Right atrium auricular region (tissue), 2 donors: ENCODE measurements around the gene TCAIM. TPM values are rescaled to one million over a fixed set of nuclear protein-coding genes. Genes with fewer than 3 reads are reported as not detected.

ENCODE experiments used
- DNase-seq: peaks from one replicate; pipeline ENCODE4 v3.0.0-alpha.2; 2019; ENCODE audit warnings: low spot score
- H3K27ac ChIP-seq, 2 donors: fragments of 200-600 bp; sonication (generic); 1 replicate in 1 of 2; 2 replicates in 1 of 2; pipeline ENCODE4 v1.5.1; 2016 to 2019
- H3K27me3 ChIP-seq, 2 donors: fragments of 200-600 bp; sonication (generic); one replicate each; pipeline versions ENCODE4 v1.5.1 to v1.6.0; 2017 to 2019
- H3K36me3 ChIP-seq: fragments of 200-600 bp; sonication (generic); one replicate; pipeline ENCODE4 v1.5.1; 2016
- H3K4me1 ChIP-seq, 2 donors: fragments of 200-600 bp; sonication (generic); one replicate each; pipeline versions ENCODE4 v1.5.1 to v1.6.0; 2017 to 2019
- H3K4me3 ChIP-seq, 2 donors: fragments of 200-600 bp; sonication (generic); 1 replicate in 1 of 2; 2 replicates in 1 of 2; pipeline ENCODE4 v1.5.1; 2017 to 2019; ENCODE audit warnings: mild to moderate bottlenecking in 1 of 2, moderate library complexity in 1 of 2
- H3K9me3 ChIP-seq, 2 donors: fragments of 200-600 bp; sonication (generic); one replicate each; pipeline ENCODE4 v1.5.1; 2019
- CTCF ChIP-seq, 2 donors: fragments of 200-600 bp; sonication (generic); IDR thresholded peaks; one replicate each; pipeline ENCODE4 v1.5.1; 2019; ENCODE audit warnings: antibody characterized with exemption in 2 of 2
- total RNA-seq, 2 donors: library from RNA; depleted of rRNA; stranded (reverse); fragments of >200 nt; gene quantifications; one replicate each; pipeline ENCODE4 v1.1.0, GENCODE V29; 2016

TCAIM gene
- total RNA-seq, 2 donors from 2014 or later = 18.8 to 37.6 TPM

- no peak for TF ChIP-seq CTCF (IDR thresholded peaks at IDR 0.05)
- no peaks in the 10 kb centered on the region for H3K9me3 ChIP-seq
Measured at GRCh38 chr3:44365952-44366351, 27.4 kb downstream of the TCAIM start.

GRCh38 chr3:44375450-44375849 is 36.9 kb downstream of the TCAIM start:
- no peaks in the 10 kb centered on the region for H3K36me3 ChIP-seq
- H3K27me3 ChIP-seq = no peaks in the 10 kb centered on the region
- no peak overlapping the region for H3K27ac ChIP-seq
- no peaks in the 10 kb centered on the region for H3K9me3 ChIP-seq
- DNase-seq = no peak
- H3K4me3 ChIP-seq = no peak overlapping the region
- no peaks in the 10 kb centered on the region for H3K4me1 ChIP-seq
- no peak for TF ChIP-seq CTCF (IDR thresholded peaks at IDR 0.05)

More at GRCh38 chr3:44365952-44366351, 27.4 kb downstream of the TCAIM start:
- Histone ChIP-seq H3K4me3 (no peak overlapping the region), H3K27me3 (no peaks in the 10 kb centered on the region), H3K36me3 (no peaks in the 10 kb centered on the region), H3K4me1 (no peaks in the 10 kb centered on the region), H3K27ac (no peak overlapping the region)
- DNase-seq = no peak

- peaks cover 7% of the 10 kb centered on the region for H3K36me3 ChIP-seq
- no peak for TF ChIP-seq CTCF (IDR thresholded peaks at IDR 0.05)
- no peaks in the 10 kb centered on the region for H3K27me3 ChIP-seq
- H3K4me1 ChIP-seq = no peaks in the 10 kb centered on the region
- H3K4me3 ChIP-seq = no peak overlapping the region
- H3K27ac ChIP-seq = no peak overlapping the region
- DNase-seq = no peak
- peaks cover 0 to 10% of the 10 kb centered on the region in 2 donors for H3K9me3 ChIP-seq
Measured at GRCh38 chr3:44387404-44387803, 48.8 kb downstream of the TCAIM start.

- Histone ChIP-seq H3K27me3 (no peaks in the 10 kb centered on the region), H3K4me3 (no peak overlapping the region), H3K36me3 (peaks cover 4% of the 10 kb centered on the region), H3K4me1 (no peaks in the 10 kb centered on the region), H3K9me3 (no peaks in the 10 kb centered on the region), H3K27ac (no peak overlapping the region)
- no peak for TF ChIP-seq CTCF (IDR thresholded peaks at IDR 0.05)
- no peak for DNase-seq
Measured at GRCh38 chr3:44392489-44392888, 53.9 kb downstream of the TCAIM start.

- H3K9me3 ChIP-seq = no peaks in the 10 kb centered on the region
- no peak for DNase-seq
- H3K36me3 ChIP-seq = peaks cover 4% of the 10 kb centered on the region
- no peak overlapping the region for H3K27ac ChIP-seq
- no peak for TF ChIP-seq CTCF (IDR thresholded peaks at IDR 0.05)
- H3K4me3 ChIP-seq = no peak overlapping the region
- H3K4me1 ChIP-seq = peaks cover 0 to 5% of the 10 kb centered on the region in 2 donors
- H3K27me3 ChIP-seq = no peaks in the 10 kb centered on the region
Measured at GRCh38 chr3:44395714-44396113, 57.1 kb downstream of the TCAIM start.
